ENCODE results near the gene ZNF689. TPM values are rescaled to one million over a fixed set of nuclear protein-coding genes. Genes with fewer than 3 reads are reported as not detected.

Gene ZNF689
- total and polyA plus RNA-seq, 2 of the 13 experiments (the other 11 are each of a cell fraction or from before 2014, with no cell fraction given), result 9.7 to 19.5 TPM

DNA sequence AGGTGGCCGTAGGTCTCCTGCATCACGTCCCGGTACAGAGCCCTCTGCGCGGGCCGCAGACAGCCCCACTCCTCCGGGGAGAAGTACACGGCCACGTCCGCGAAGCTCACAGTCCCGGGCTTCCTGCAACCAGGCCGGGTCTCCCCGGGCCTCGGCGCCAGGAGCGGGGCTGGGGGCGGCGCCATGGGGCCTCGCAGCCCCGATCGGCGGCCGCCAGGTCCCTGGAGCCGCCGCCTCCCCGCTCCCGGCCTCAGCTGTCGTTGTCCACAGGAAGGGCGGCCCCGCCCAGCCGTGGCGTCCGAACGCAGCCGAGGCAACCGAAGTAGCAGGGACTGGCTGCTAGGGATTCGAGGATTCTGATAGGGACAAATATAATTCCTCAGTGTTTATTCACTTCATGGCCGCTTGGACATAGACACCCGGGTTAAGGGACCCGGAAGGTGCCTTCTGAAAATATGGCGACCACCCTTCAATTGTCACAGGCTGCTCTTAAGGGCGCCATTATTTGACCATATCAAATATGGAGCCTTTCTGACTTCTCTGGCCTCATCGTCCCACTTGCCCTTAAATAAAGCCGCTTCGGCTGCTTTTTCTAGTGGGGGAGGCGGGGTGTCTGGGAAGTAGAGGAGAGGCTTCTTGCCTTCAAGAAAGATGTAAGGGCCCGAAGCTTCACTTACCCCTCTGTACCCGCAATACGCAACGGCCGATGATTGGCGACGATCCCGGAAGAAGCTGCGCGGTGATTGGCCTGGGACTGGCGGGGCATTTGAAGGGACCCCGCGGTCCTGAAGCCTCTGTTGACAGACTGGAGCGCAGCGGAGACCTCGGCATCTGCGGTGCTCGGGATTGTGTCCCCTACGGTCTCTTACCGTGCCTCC, 38.5 kb downstream of the ZNF689 start, which contains the start of gene ZNF688 (continued):
- TF ChIP-seq, protein P1, sequence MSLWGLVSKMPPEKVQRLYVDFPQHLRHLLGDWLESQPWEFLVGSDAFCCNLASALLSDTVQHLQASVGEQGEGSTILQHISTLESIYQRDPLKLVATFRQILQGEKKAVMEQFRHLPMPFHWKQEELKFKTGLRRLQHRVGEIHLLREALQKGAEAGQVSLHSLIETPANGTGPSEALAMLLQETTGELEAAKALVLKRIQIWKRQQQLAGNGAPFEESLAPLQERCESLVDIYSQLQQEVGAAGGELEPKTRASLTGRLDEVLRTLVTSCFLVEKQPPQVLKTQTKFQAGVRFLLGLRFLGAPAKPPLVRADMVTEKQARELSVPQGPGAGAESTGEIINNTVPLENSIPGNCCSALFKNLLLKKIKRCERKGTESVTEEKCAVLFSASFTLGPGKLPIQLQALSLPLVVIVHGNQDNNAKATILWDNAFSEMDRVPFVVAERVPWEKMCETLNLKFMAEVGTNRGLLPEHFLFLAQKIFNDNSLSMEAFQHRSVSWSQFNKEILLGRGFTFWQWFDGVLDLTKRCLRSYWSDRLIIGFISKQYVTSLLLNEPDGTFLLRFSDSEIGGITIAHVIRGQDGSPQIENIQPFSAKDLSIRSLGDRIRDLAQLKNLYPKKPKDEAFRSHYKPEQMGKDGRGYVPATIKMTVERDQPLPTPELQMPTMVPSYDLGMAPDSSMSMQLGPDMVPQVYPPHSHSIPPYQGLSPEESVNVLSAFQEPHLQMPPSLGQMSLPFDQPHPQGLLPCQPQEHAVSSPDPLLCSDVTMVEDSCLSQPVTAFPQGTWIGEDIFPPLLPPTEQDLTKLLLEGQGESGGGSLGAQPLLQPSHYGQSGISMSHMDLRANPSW (CRISPR knock-in tag; IDR thresholded peaks at IDR 0.05; ENCODE audit: borderline replicate concordance), result no peak
- no peak for TF ChIP-seq ONECUT2 (CRISPR knock-in tag; IDR thresholded peaks at IDR 0.05)
- TF ChIP-seq RBAK (CRISPR knock-in tag; IDR thresholded peaks at IDR 0.05), result peak; percentile 45; the same call in 1 of the 2 replicates
- 0 out of 2 replicates have a peak, but pooled peaks have one; percentile 46 for TF ChIP-seq PRMT3 (CRISPR knock-in tag; IDR thresholded peaks at IDR 0.05; ENCODE audit: borderline replicate concordance, low read depth)
- peak; percentile 11; the same call in 1 of the 2 replicates for TF ChIP-seq ZNF460 (CRISPR knock-in tag; IDR thresholded peaks at IDR 0.05; ENCODE audit: borderline replicate concordance)
- TF ChIP-seq RBFOX2 (IDR thresholded peaks at IDR 0.05; ENCODE audit: low read depth, low read length), result peak; percentile 96
- TF ChIP-seq SKI (IDR thresholded peaks at IDR 0.05; ENCODE audit: partially characterized antibody), result no peak
- TF ChIP-seq ZNF253 (CRISPR knock-in tag; IDR thresholded peaks at IDR 0.05; ENCODE audit: borderline replicate concordance), result no peak
- TF ChIP-seq NR2C2 (CRISPR knock-in tag; IDR thresholded peaks at IDR 0.05; ENCODE audit: borderline replicate concordance), result peak; percentile 96
- TF ChIP-seq, protein P2, sequence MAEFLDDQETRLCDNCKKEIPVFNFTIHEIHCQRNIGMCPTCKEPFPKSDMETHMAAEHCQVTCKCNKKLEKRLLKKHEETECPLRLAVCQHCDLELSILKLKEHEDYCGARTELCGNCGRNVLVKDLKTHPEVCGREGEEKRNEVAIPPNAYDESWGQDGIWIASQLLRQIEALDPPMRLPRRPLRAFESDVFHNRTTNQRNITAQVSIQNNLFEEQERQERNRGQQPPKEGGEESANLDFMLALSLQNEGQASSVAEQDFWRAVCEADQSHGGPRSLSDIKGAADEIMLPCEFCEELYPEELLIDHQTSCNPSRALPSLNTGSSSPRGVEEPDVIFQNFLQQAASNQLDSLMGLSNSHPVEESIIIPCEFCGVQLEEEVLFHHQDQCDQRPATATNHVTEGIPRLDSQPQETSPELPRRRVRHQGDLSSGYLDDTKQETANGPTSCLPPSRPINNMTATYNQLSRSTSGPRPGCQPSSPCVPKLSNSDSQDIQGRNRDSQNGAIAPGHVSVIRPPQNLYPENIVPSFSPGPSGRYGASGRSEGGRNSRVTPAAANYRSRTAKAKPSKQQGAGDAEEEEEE (CRISPR knock-in tag; IDR thresholded peaks at IDR 0.05; ENCODE audit: borderline replicate concordance), result peak; percentile 9; the same call in 1 of the 2 replicates
- TF ChIP-seq, protein P3, sequence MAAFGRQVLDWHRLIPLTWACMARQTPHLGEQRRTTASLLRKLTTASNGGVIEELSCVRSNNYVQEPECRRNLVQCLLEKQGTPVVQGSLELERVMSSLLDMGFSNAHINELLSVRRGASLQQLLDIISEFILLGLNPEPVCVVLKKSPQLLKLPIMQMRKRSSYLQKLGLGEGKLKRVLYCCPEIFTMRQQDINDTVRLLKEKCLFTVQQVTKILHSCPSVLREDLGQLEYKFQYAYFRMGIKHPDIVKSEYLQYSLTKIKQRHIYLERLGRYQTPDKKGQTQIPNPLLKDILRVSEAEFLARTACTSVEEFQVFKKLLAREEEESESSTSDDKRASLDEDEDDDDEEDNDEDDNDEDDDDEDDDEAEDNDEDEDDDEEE (CRISPR knock-in tag; IDR thresholded peaks at IDR 0.05), result peak; percentile 87
- no peak; the same call in none of the 2 replicates for TF ChIP-seq KDM2A (CRISPR knock-in tag; IDR thresholded peaks at IDR 0.05; ENCODE audit: borderline replicate concordance, low read depth)
- TF ChIP-seq ZNF772 (CRISPR knock-in tag; IDR thresholded peaks at IDR 0.05), result peak; percentile 95
- TF ChIP-seq, protein P4, sequence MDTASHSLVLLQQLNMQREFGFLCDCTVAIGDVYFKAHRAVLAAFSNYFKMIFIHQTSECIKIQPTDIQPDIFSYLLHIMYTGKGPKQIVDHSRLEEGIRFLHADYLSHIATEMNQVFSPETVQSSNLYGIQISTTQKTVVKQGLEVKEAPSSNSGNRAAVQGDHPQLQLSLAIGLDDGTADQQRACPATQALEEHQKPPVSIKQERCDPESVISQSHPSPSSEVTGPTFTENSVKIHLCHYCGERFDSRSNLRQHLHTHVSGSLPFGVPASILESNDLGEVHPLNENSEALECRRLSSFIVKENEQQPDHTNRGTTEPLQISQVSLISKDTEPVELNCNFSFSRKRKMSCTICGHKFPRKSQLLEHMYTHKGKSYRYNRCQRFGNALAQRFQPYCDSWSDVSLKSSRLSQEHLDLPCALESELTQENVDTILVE (CRISPR knock-in tag; IDR thresholded peaks at IDR 0.05), result peak; percentile 57; the same call in 1 of the 2 replicates
- TF ChIP-seq, protein P5, sequence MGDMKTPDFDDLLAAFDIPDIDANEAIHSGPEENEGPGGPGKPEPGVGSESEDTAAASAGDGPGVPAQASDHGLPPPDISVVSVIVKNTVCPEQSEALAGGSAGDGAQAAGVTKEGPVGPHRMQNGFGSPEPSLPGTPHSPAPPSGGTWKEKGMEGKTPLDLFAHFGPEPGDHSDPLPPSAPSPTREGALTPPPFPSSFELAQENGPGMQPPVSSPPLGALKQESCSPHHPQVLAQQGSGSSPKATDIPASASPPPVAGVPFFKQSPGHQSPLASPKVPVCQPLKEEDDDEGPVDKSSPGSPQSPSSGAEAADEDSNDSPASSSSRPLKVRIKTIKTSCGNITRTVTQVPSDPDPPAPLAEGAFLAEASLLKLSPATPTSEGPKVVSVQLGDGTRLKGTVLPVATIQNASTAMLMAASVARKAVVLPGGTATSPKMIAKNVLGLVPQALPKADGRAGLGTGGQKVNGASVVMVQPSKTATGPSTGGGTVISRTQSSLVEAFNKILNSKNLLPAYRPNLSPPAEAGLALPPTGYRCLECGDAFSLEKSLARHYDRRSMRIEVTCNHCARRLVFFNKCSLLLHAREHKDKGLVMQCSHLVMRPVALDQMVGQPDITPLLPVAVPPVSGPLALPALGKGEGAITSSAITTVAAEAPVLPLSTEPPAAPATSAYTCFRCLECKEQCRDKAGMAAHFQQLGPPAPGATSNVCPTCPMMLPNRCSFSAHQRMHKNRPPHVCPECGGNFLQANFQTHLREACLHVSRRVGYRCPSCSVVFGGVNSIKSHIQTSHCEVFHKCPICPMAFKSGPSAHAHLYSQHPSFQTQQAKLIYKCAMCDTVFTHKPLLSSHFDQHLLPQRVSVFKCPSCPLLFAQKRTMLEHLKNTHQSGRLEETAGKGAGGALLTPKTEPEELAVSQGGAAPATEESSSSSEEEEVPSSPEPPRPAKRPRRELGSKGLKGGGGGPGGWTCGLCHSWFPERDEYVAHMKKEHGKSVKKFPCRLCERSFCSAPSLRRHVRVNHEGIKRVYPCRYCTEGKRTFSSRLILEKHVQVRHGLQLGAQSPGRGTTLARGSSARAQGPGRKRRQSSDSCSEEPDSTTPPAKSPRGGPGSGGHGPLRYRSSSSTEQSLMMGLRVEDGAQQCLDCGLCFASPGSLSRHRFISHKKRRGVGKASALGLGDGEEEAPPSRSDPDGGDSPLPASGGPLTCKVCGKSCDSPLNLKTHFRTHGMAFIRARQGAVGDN (CRISPR knock-in tag; IDR thresholded peaks at IDR 0.05), result peak; percentile 86
- no peak for TF ChIP-seq ZNF292 (CRISPR knock-in tag; IDR thresholded peaks at IDR 0.05; ENCODE audit: borderline replicate concordance, low read depth)

All from HepG2 (cell line).